HEK293T (cell line): ENCODE data around the gene CAMKMT.

ENCODE experiments used
- CTCF ChIA-PET: fragments of 350-600 bp; formaldehyde crosslinking; extraction: SDS; loops from one replicate; lab custom pipeline; 2021; ENCODE audit warnings: antibody characterized with exemption, inconsistent platforms; lab: Yijun Ruan, JAX
- POLR2A ChIA-PET: fragments of 350-600 bp; formaldehyde crosslinking; extraction: SDS; loops from one replicate; lab custom pipeline; 2020; ENCODE audit warnings: antibody characterized with exemption, inconsistent platforms; lab: Yijun Ruan, JAX
- DNase-seq: peaks from one replicate; pipeline ENCODE4 v3.0.0; 2012; ENCODE audit warnings: mixed read lengths; ENCODE audit errors: extremely low spot score
- ARNT ChIP-seq: fragments of 450-650 bp; IDR thresholded peaks from 2 replicates; pipeline ENCODE4 v1.6.1; 2017; ENCODE audit warnings: mild to moderate bottlenecking
- BHLHE40 ChIP-seq: fragments of 450-650 bp; IDR thresholded peaks from 2 replicates; pipeline ENCODE4 v1.6.1; 2016; ENCODE audit warnings: mild to moderate bottlenecking, moderate library complexity, borderline replicate concordance
- CTBP1 ChIP-seq: fragments of 450-650 bp; IDR thresholded peaks from 2 replicates; pipeline ENCODE4 v1.6.1; 2016; ENCODE audit warnings: borderline replicate concordance
- ELF4 ChIP-seq: fragments of 450-650 bp; IDR thresholded peaks from 2 replicates; pipeline ENCODE4 v1.6.1; 2017; ENCODE audit warnings: antibody characterized with exemption
- FOXA1 ChIP-seq: fragments of 450-650 bp; IDR thresholded peaks from 2 replicates; pipeline ENCODE4 v1.6.1; 2016; ENCODE audit warnings: mild to moderate bottlenecking
- FOXK2 ChIP-seq: fragments of 450-650 bp; IDR thresholded peaks from 2 replicates; pipeline ENCODE4 v1.6.1; 2016; ENCODE audit warnings: mild to moderate bottlenecking
- FOXM1 ChIP-seq: fragments of 450-650 bp; IDR thresholded peaks from 2 replicates; pipeline ENCODE4 v1.6.1; 2017; ENCODE audit warnings: mild to moderate bottlenecking, borderline replicate concordance
- HDGF ChIP-seq: fragments of 450-650 bp; IDR thresholded peaks from 2 replicates; pipeline ENCODE4 v1.6.1; 2017; ENCODE audit warnings: antibody characterized with exemption, borderline replicate concordance
- L3MBTL2 ChIP-seq: fragments of 450-650 bp; conservative IDR thresholded peaks from 2 replicates; pipeline ENCODE4 v1.6.1; 2016; ENCODE audit warnings: mild to moderate bottlenecking
- LEF1 ChIP-seq: fragments of 450-650 bp; IDR thresholded peaks from 2 replicates; pipeline ENCODE4 v1.6.1; 2017; ENCODE audit warnings: mild to moderate bottlenecking, borderline replicate concordance
- NFRKB ChIP-seq: fragments of 450-650 bp; IDR thresholded peaks from 2 replicates; pipeline ENCODE4 v1.6.1; 2016; ENCODE audit warnings: mild to moderate bottlenecking, moderate library complexity
- SP1 ChIP-seq: fragments of 450-650 bp; IDR thresholded peaks from 2 replicates; pipeline ENCODE4 v1.6.1; 2017
- SUZ12 ChIP-seq: fragments of 450-650 bp; IDR thresholded peaks from 2 replicates; pipeline ENCODE4 v1.6.1; 2016; ENCODE audit warnings: mild to moderate bottlenecking
- TARDBP ChIP-seq: fragments of 450-650 bp; IDR thresholded peaks from 2 replicates; pipeline ENCODE4 v1.6.1; 2016
- ZNF384 ChIP-seq: fragments of 450-650 bp; IDR thresholded peaks from 2 replicates; pipeline ENCODE4 v1.6.1; 2016
- TF ChIP-seq, protein P1 (sequence below): fragments of 450-650 bp; IDR thresholded peaks from 2 replicates; pipeline ENCODE4 v1.6.1; 2016

CAMKMT gene

GRCh38 chr2:44526352-44526751, 164.6 kb downstream of the CAMKMT start:
- ChIA-PET POLR2A (no interaction called here), CTCF (no interaction called here)
- DNase-seq: no peak
- TF ChIP-seq L3MBTL2: no peak
- TF ChIP-seq BHLHE40: no peak
- TF ChIP-seq HDGF: no peak

DNA sequence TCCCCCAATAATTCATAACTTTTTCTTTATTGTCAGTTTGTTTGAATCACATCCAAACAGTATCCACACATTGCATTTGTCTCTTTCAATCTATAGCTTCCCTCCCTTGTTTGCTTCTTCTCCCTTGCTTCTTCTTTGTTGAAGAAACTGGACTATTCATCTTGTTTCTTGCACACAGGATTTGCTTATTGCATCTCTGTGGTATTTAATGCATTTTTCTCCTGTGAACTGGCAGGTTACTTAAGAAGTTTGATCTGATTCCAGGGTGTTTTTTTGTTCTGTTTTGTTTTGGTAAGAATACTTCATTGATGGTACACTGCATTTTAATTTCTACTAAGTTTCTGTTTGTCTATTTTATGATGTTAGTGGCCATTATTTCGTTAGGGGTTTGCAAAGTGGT, 166.8 kb downstream of the CAMKMT start:
- ChIA-PET POLR2A (no interaction called here), CTCF (no interaction called here)
- DNase-seq: no peak
- TF ChIP-seq ARNT: no peak
- TF ChIP-seq SUZ12: no peak
- TF ChIP-seq ZNF384: no peak
- no peak for TF ChIP-seq SP1
- no peak for TF ChIP-seq HDGF
- TF ChIP-seq FOXM1: no peak
- no peak for TF ChIP-seq LEF1
- TF ChIP-seq, protein P1, sequence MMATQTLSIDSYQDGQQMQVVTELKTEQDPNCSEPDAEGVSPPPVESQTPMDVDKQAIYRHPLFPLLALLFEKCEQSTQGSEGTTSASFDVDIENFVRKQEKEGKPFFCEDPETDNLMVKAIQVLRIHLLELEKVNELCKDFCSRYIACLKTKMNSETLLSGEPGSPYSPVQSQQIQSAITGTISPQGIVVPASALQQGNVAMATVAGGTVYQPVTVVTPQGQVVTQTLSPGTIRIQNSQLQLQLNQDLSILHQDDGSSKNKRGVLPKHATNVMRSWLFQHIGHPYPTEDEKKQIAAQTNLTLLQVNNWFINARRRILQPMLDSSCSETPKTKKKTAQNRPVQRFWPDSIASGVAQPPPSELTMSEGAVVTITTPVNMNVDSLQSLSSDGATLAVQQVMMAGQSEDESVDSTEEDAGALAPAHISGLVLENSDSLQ: no peak
- TF ChIP-seq FOXK2: no peak
- no peak for TF ChIP-seq CTBP1
- no peak for TF ChIP-seq L3MBTL2
- no peak for TF ChIP-seq BHLHE40
- TF ChIP-seq ELF4: no peak
- TF ChIP-seq TARDBP: no peak

DNA sequence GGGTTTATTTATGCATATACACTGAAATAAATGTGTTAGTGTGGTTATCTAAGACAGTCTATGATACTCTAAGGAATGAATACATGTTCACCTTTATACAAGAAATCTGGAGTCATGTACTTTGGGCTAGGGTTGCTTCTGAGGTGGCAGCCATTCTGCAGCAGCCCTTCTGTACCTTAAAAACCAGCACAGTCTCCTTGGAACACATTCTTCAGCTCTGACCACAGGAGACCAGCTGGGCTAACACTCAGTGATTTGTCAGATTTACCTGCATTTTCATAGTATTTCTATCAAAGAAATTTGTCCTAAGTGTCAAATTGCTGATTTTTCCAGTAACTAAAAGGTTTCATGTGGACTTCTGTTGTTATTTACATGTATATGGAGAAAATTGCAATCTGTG, 167.7 kb downstream of the CAMKMT start:
- ChIA-PET CTCF (no interaction called here), POLR2A (no interaction called here)
- TF ChIP-seq FOXA1: no peak
- TF ChIP-seq FOXM1: no peak
- TF ChIP-seq SP1: no peak
- TF ChIP-seq L3MBTL2: no peak
- no peak for TF ChIP-seq HDGF
- TF ChIP-seq, protein P1: no peak
- no peak for TF ChIP-seq SUZ12
- no peak for TF ChIP-seq ELF4
- TF ChIP-seq ZNF384: no peak
- no peak for TF ChIP-seq ARNT
- no peak for TF ChIP-seq BHLHE40
- TF ChIP-seq TARDBP: no peak
- TF ChIP-seq CTBP1: no peak
- no peak for DNase-seq

- no peak for DNase-seq
- ChIA-PET CTCF (no interaction called here), POLR2A (no interaction called here)
- TF ChIP-seq L3MBTL2: no peak
- TF ChIP-seq LEF1: no peak
- no peak for TF ChIP-seq FOXM1
- TF ChIP-seq ELF4: no peak
- TF ChIP-seq FOXK2: no peak
- no peak for TF ChIP-seq FOXA1
- TF ChIP-seq NFRKB: no peak
- TF ChIP-seq HDGF: no peak
Observed at GRCh38 chr2:44531289-44531688, 169.5 kb downstream of the CAMKMT start.

- CTCF ChIA-PET: no interaction called here
- TF ChIP-seq SUZ12 (no peak), FOXK2 (no peak), L3MBTL2 (no peak), HDGF (no peak), FOXM1 (no peak), CTBP1 (no peak), ZNF384 (no peak), FOXA1 (no peak)
- TF ChIP-seq, protein P1: no peak
- POLR2A ChIA-PET: no interaction called here
- no peak for DNase-seq
Observed at GRCh38 chr2:44532031-44532430, 170.3 kb downstream of the CAMKMT start.

- no peak for DNase-seq
- ChIA-PET POLR2A (no interaction called here), CTCF (interaction anchor here (0.8 kb wide), 1 partner anchor 20 kb away, joined by 3 read pairs; no protein-coding TSS in a partner anchor)
- TF ChIP-seq CTBP1: no peak
Observed at GRCh38 chr2:44533508-44533907, 171.8 kb downstream of the CAMKMT start.

DNA sequence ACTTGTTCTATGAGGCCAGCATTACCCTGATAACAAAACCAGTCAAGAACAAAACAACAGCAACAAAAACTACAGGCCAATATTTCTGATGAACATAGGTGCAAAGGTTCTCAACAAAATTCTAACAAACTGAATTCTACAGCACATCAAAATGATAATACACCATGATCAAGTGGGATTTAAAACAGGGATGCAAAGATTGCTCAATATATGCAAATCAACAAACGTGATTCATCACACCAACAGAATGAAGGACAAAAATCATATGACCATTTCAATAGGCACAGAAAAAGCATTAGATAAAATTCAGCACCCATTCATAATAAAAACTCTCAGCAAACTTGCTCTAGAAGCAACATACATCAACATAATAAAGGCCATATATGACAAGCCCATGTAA, 173.6 kb downstream of the CAMKMT start:
- ChIA-PET POLR2A (no interaction called here), CTCF (no interaction called here)
- no peak for DNase-seq
- TF ChIP-seq TARDBP (no peak), ARNT (no peak), FOXA1 (no peak), CTBP1 (no peak), HDGF (no peak), SP1 (no peak), SUZ12 (no peak), BHLHE40 (no peak), LEF1 (no peak), L3MBTL2 (no peak), FOXM1 (no peak), NFRKB (no peak)
- TF ChIP-seq, protein P1: no peak
